DND-41 (cell line): ENCODE results near the gene ASIC4.

Source experiments
- ATAC-seq: fragments of 200-7000 bp; cut with Tn5 transposase; 3 replicates; pipeline ENCODE4 v1.9.1; 2021; ENCODE audit warnings: low read depth; ENCODE audit not compliant: insufficient read depth
- DNase-seq: peaks from one replicate; pipeline ENCODE4 v3.0.0-alpha.2; 2020
- H2AFZ ChIP-seq: 2 replicates; pipeline ENCODE4 v1.6.0; 2012; ENCODE audit warnings: low read depth, low read length
- H3K27ac ChIP-seq: 2 replicates; pipeline ENCODE4 v1.5.1; 2012; ENCODE audit warnings: low read length, inconsistent platforms
- H3K27me3 ChIP-seq: fragments of 200-600 bp; sonication (generic); 2 replicates; pipeline ENCODE4 v1.6.0; 2012; ENCODE audit warnings: low read length, mild to moderate bottlenecking, inconsistent platforms; ENCODE audit not compliant: insufficient read depth, poor library complexity
- H3K36me3 ChIP-seq: 2 replicates; pipeline ENCODE4 v1.5.1; 2012; ENCODE audit warnings: low read length, inconsistent platforms; ENCODE audit not compliant: insufficient read depth
- H3K4me1 ChIP-seq: 2 replicates; pipeline ENCODE4 v1.5.1; 2012; ENCODE audit warnings: mild to moderate bottlenecking, low read length; ENCODE audit not compliant: insufficient read depth
- H3K4me2 ChIP-seq: 2 replicates; pipeline ENCODE4 v1.6.0; 2012; ENCODE audit warnings: mild to moderate bottlenecking, moderate library complexity, low read length, inconsistent platforms; ENCODE audit not compliant: insufficient read depth
- H3K4me3 ChIP-seq, 2 experiments: fragments of 200-600 bp in 1 of 2; shearing (Covaris generic) in 1 of 2; 2 replicates each; pipeline ENCODE4 v1.5.1; 2012 to 2016; ENCODE audit warnings: inconsistent platforms in 2 of 2, low read length in 2 of 2, mild to moderate bottlenecking in 2 of 2, low read depth in 1 of 2, moderate library complexity in 1 of 2
- H3K79me2 ChIP-seq: 2 replicates; pipeline ENCODE4 v1.6.0; 2012; ENCODE audit warnings: low read length, inconsistent platforms; ENCODE audit not compliant: insufficient read depth
- H3K9ac ChIP-seq: 2 replicates; pipeline ENCODE4 v1.6.0; 2012; ENCODE audit warnings: low read depth, mild to moderate bottlenecking, inconsistent platforms, low read length, moderate library complexity
- H3K9me3 ChIP-seq: 2 replicates; pipeline ENCODE4 v1.5.1; 2012; ENCODE audit warnings: low read length, moderate library complexity, mild to moderate bottlenecking, inconsistent platforms; ENCODE audit not compliant: insufficient read depth, severe bottlenecking
- H4K20me1 ChIP-seq: 2 replicates; pipeline ENCODE4 v1.6.0; 2012; ENCODE audit warnings: low read length; ENCODE audit not compliant: insufficient read depth
- EZH2 ChIP-seq: IDR thresholded peaks from 3 replicates; pipeline ENCODE4 v1.6.1; 2012; ENCODE audit warnings: borderline replicate concordance, low read depth, mild to moderate bottlenecking, moderate library complexity, low read length, inconsistent platforms; ENCODE audit not compliant: severe bottlenecking
- TF ChIP-seq, protein P1 (sequence below): IDR thresholded peaks from 2 replicates; pipeline ENCODE4 v1.5.1; 2012; ENCODE audit warnings: borderline replicate concordance, low read length, moderate library complexity, mild to moderate bottlenecking; ENCODE audit not compliant: poor library complexity, severe bottlenecking; ENCODE audit errors: extremely low read depth

ASIC4 gene

DNA sequence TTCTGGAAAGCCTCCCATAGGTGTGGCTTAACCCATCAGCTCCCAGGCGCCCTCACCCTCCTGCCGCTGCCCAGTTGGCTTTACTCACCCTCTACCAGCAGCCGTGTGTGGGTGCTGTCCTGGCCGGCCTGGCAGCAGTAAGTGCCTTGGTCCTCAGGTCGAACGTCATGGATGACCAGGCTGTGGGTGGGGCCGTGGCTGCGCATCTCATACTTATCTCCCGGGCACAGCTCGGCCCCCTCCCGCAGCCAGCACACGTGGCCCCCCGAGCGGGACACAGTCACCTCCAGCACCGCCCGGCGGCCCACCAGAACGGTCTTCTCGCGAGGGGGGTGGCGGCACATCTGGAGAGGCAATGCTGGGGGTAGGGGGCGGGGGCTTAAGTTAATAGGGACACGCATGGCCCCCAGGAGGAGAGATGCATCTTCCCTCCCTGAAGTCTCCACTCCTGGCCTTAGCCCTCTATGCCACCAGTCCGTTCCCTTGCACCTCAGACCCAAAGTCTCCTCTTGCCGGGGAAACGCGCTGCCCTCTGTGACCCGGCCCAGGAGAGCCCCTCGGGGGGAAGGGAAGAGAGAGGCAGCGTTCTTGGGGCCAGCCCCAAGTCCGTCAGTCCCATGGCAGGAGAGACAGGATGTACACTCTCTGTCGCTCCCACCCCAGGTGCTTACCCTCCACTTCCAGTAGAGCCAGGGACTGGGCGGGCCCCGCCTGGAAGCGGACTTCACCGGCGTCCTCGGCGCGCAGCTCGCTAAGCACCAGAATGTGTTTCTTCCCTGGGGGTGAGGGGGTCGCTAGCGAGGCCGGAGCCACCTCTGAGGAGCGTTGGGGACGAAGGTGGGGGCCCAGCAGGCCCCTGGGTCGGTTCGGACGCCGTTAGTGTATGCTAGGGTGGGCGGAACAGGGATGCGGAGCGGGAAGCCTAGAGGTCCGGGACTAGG lies 37.4 kb downstream of the ASIC4 start:
- Histone ChIP-seq H4K20me1 (peaks cover 2% of the 10 kb centered on the region; the same call in 1 of the 2 replicates), H3K36me3 (no peaks in the 10 kb centered on the region), H3K79me2 (no peaks in the 10 kb centered on the region), H3K4me2 (no peak overlapping the region), H2AFZ (no peak overlapping the region), H3K27me3 (no peaks in the 10 kb centered on the region), H3K9ac (no peak overlapping the region), H3K4me3 (no peak overlapping the region), H3K9me3 (no peaks in the 10 kb centered on the region), H3K4me1 (no peaks in the 10 kb centered on the region), H3K27ac (no peak overlapping the region)
- ATAC-seq (no peak), DNase-seq (no peak)
- no peak for TF ChIP-seq EZH2
- TF ChIP-seq, protein P1, sequence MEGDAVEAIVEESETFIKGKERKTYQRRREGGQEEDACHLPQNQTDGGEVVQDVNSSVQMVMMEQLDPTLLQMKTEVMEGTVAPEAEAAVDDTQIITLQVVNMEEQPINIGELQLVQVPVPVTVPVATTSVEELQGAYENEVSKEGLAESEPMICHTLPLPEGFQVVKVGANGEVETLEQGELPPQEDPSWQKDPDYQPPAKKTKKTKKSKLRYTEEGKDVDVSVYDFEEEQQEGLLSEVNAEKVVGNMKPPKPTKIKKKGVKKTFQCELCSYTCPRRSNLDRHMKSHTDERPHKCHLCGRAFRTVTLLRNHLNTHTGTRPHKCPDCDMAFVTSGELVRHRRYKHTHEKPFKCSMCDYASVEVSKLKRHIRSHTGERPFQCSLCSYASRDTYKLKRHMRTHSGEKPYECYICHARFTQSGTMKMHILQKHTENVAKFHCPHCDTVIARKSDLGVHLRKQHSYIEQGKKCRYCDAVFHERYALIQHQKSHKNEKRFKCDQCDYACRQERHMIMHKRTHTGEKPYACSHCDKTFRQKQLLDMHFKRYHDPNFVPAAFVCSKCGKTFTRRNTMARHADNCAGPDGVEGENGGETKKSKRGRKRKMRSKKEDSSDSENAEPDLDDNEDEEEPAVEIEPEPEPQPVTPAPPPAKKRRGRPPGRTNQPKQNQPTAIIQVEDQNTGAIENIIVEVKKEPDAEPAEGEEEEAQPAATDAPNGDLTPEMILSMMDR: no peak

DNA sequence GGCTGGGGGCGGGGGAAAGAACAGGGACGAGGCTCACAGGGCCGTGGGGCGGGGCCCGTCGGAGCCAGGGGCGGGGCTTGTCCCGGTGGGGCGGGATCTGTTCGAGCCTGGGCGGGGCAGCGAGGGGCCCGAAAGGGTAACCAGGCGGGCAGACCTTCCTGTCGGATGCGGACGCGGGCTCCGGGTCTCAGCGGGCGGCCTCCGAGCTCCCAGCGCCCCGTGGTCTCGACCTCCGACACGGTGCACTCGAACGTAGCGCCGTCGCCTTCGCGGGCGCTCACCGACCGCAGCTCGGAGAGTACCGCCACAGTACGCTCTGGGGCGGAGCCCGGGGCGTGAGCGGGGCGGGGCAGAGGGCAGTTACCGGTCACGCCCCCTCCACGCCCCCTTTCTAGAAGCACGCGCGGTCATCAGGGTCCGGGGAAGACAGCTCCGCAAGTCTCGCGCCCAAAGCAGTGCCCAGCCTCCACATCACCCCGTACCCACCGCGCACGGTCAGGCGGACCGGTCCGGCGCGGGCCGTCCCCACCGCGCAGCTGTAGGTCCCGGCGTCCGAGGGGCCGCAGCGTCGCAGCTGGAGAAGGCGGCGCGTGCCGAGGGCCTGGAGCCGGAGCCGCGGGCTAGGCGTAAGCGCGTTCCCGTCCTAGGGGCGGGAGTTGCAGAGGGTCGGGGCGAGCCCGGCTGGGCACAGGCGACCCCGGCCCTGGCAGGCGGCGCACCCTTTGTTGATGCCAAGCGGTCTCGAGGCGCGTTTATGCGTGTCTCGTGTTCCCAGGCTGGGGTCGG lies 38.3 kb downstream of the ASIC4 start:
- Histone ChIP-seq H3K79me2 (no peaks in the 10 kb centered on the region), H3K27me3 (no peaks in the 10 kb centered on the region), H3K27ac (no peak overlapping the region), H3K4me1 (no peaks in the 10 kb centered on the region), H4K20me1 (no peaks in the 10 kb centered on the region), H3K36me3 (no peaks in the 10 kb centered on the region), H3K9ac (no peak overlapping the region), H2AFZ (no peak overlapping the region), H3K4me2 (no peak overlapping the region), H3K4me3 (no peak overlapping the region), H3K9me3 (no peaks in the 10 kb centered on the region)
- TF ChIP-seq EZH2: no peak
- TF ChIP-seq, protein P1: no peak
- ATAC-seq (no peak), DNase-seq (no peak)

DNA sequence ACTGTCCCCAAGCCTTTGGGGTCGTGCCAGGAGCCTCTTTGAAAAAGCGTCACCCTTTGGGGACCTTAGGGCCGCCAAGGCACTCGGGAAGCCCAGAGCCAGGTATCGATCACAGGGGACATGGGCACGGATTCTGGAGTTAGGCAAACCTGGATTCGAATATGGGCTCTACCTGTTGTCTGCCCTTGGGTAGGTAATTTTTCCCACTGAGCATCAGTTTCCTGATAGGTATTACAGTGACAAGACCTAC lies 38.8 kb downstream of the ASIC4 start:
- no peaks in the 10 kb centered on the region for H4K20me1 ChIP-seq
- no peak overlapping the region for H3K9ac ChIP-seq
- no peak overlapping the region for H2AFZ ChIP-seq
- no peak overlapping the region for H3K4me3 ChIP-seq
- H3K9me3 ChIP-seq: no peaks in the 10 kb centered on the region
- H3K4me2 ChIP-seq: no peak overlapping the region
- no peak for TF ChIP-seq EZH2
- TF ChIP-seq, protein P1: no peak
- DNase-seq (no peak), ATAC-seq (no peak)
- H3K79me2 ChIP-seq: no peaks in the 10 kb centered on the region
- H3K36me3 ChIP-seq: no peaks in the 10 kb centered on the region
- H3K27ac ChIP-seq: no peak overlapping the region
- H3K4me1 ChIP-seq: no peaks in the 10 kb centered on the region
- no peaks in the 10 kb centered on the region for H3K27me3 ChIP-seq
